Esophagus muscularis mucosa (tissue), 4 donors: ENCODE measurements around the gene CCDC167. TPM values are rescaled to one million over a fixed set of nuclear protein-coding genes. Genes with fewer than 3 reads are reported as not detected.

Experiments
- DNase-seq: peaks from one replicate; pipeline ENCODE4 v3.0.0-alpha.2; 2017; ENCODE audit errors: extremely low spot score
- H3K27ac ChIP-seq, 4 donors: fragments of 200-600 bp; sonication (generic); replicated peaks in 1 of 4; 1 replicate in 3 of 4; 2 replicates in 1 of 4; pipeline ENCODE4 v1.5.1; 2016 to 2019; ENCODE audit warnings: mild to moderate bottlenecking in 1 of 4
- H3K27me3 ChIP-seq, 4 donors: fragments of 200-600 bp; sonication (generic); one replicate each; pipeline versions ENCODE4 v1.5.1 to v1.6.0; 2016 to 2019
- H3K36me3 ChIP-seq, 4 donors: fragments of 200-600 bp; sonication (generic); one replicate each; pipeline ENCODE4 v1.5.1; 2016 to 2019
- H3K4me1 ChIP-seq, 4 donors: fragments of 200-600 bp; sonication (generic); one replicate each; pipeline ENCODE4 v1.5.1; 2016 to 2019
- H3K4me3 ChIP-seq, 4 donors: fragments of 200-600 bp; sonication (generic); 1 replicate in 2 of 4; 2 replicates in 2 of 4; pipeline ENCODE4 v1.5.1; 2016 to 2019; ENCODE audit warnings: mild to moderate bottlenecking in 4 of 4, moderate library complexity in 1 of 4
- H3K9me3 ChIP-seq, 4 donors: fragments of 200-600 bp; sonication (generic); 1 replicate in 3 of 4; 2 replicates in 1 of 4; pipeline ENCODE4 v1.5.1; 2016 to 2019
- EP300 ChIP-seq: sonication (generic); formaldehyde crosslinking; IDR thresholded peaks from one replicate; pipeline ENCODE4 v1.6.1; 2017; ENCODE audit warnings: antibody characterized with exemption
- POLR2A ChIP-seq: fragments of 450-650 bp; IDR thresholded peaks from one replicate; pipeline ENCODE4 v1.6.1; 2017; ENCODE audit warnings: antibody characterized with exemption, moderate library complexity, mild to moderate bottlenecking, low read depth
- POLR2AphosphoS5 ChIP-seq, 2 donors: sonication (generic); formaldehyde crosslinking; IDR thresholded peaks; one replicate each; pipeline ENCODE4 v1.6.1; 2017; ENCODE audit warnings: antibody characterized with exemption in 2 of 2
- WGBS: methylation state at CpG from one replicate; pipeline ENCODE4 v1.1.5; 2018; 5-methylcytosine and 5-hydroxymethylcytosine counted together
- intact Hi-C: fragments of 100-400 bp; cut with DNase I; formaldehyde crosslinking; loops from one replicate; pipeline ENCODE4 v1.15.1; 2023
- total RNA-seq, 4 donors: library from RNA; depleted of rRNA; stranded (reverse); fragments of >200 nt; gene quantifications; one replicate each; pipeline versions ENCODE4 v1.1.0 to v1.2.1, GENCODE V29; 2016
- TF ChIP-seq, protein P1 (sequence below), 3 experiments: fragments of 200-600 bp in 2 of 3; fragments of 450-650 bp in 1 of 3; sonication (generic) in 2 of 3; IDR thresholded peaks; one replicate each; pipeline ENCODE4 v1.5.1; 2017 to 2019; ENCODE audit warnings: antibody characterized with exemption in 3 of 3, mild to moderate bottlenecking in 2 of 3, moderate library complexity in 1 of 3

The CCDC167 gene
- total RNA-seq, 4 donors from 2014 or later = 11.1 to 19.1 (median 16.3) TPM

DNA sequence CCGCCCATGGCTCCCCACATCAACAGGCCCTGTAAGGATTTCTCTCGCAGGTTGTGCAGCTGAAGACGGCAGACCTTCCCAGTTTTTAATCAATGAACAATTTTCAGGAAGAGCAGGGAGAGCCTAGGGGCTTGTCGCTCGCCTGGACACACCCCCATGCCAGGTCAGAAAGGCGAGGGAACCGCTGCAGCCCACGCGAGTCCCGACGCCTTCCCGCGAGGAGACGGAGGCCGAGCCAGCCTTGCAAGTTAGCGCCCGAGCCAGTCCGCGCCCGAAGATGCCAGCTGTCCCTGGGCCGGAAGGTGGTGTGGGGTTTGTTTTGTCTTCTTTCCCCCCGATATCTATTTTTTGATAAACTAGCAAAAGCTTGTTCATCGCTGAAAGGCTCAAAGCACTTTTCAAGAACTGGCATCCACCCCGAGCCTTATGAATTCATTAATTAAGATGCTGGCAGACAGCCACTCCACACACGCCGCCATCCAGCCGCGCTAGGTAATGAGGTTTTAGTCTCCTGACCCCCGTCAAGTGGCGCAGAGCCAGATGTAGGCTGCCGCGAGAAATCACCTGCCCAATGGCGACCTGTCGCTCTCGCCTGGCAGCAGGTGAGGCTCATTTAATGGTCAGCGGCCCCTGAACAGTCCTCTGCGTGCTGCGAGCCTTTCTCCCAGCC, 6.6 kb downstream of the CCDC167 start:
- WGBS = 78% methylated on average over 28 of the region's 38 CpGs
- intact Hi-C loops = loop anchor here (5.0 kb wide), 1 partner anchor 74 kb away; no protein-coding TSS in a partner anchor
- Histone ChIP-seq H3K36me3 (peaks cover 0 to 5% (median 0%) of the 10 kb centered on the region in 4 donors), H3K9me3 (no peaks in the 10 kb centered on the region), H3K4me1 (peaks cover 18 to 35% (median 28%) of the 10 kb centered on the region in 4 donors), H3K4me3 (no peak overlapping the region), H3K27me3 (no peaks in the 10 kb centered on the region), H3K27ac (no peak overlapping the region)
- no peak for DNase-seq
- TF ChIP-seq POLR2AphosphoS5 (IDR thresholded peaks at IDR 0.05) = no peak
- no peak for TF ChIP-seq POLR2A
- TF ChIP-seq EP300 = no peak
- TF ChIP-seq, protein P1, sequence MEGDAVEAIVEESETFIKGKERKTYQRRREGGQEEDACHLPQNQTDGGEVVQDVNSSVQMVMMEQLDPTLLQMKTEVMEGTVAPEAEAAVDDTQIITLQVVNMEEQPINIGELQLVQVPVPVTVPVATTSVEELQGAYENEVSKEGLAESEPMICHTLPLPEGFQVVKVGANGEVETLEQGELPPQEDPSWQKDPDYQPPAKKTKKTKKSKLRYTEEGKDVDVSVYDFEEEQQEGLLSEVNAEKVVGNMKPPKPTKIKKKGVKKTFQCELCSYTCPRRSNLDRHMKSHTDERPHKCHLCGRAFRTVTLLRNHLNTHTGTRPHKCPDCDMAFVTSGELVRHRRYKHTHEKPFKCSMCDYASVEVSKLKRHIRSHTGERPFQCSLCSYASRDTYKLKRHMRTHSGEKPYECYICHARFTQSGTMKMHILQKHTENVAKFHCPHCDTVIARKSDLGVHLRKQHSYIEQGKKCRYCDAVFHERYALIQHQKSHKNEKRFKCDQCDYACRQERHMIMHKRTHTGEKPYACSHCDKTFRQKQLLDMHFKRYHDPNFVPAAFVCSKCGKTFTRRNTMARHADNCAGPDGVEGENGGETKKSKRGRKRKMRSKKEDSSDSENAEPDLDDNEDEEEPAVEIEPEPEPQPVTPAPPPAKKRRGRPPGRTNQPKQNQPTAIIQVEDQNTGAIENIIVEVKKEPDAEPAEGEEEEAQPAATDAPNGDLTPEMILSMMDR (IDR thresholded peaks at IDR 0.05) = no peak

DNA sequence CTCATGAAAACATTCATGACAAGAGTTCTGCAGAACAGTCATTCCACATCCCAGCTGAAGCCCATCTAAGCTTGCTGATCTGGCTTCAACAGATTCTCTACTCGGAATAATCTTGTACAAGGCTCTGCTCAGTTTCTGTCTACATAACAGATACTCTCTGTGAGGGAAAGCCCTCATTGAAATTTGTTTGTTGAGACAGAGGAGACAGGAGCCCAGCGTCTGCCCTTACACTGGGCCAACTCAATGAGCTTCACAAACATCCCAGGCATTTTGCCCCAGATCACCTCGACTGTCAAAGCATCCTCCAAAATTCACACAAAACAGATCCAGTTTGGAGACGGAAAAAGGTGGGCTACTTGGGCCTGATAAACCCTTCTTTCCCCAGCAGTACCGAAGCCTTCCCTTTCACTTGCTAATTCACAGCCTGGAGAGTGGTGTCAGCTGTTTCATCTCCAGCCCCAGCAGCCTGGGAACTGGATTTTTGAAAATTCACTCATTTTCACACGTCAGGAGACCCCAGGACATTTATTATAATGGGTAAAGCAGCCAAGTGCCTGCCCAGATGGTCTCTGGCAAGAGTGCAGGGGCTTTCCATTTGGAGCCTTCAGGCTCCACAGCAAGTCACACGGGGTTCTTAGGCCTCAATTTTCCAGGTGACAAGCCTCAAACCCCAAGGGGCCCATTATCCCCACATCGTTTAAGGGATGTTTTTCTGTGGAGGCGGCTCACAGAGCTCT, 7.3 kb downstream of the CCDC167 start:
- H3K4me3 ChIP-seq = no peak overlapping the region
- intact Hi-C loops = loop anchor here (5.0 kb wide), 1 partner anchor 75 kb away; no protein-coding TSS in a partner anchor
- TF ChIP-seq POLR2AphosphoS5 (IDR thresholded peaks at IDR 0.05) = no peak
- no peak for TF ChIP-seq POLR2A
- TF ChIP-seq, protein P1 (IDR thresholded peaks at IDR 0.05) = no peak
- TF ChIP-seq EP300 = no peak
- DNase-seq = no peak
- H3K4me1 ChIP-seq = peaks cover 18 to 35% (median 28%) of the 10 kb centered on the region in 4 donors
- H3K27ac ChIP-seq = no peak overlapping the region
- no peaks in the 10 kb centered on the region for H3K27me3 ChIP-seq
- H3K36me3 ChIP-seq = peaks cover 0 to 8% (median 0%) of the 10 kb centered on the region in 4 donors
- no peaks in the 10 kb centered on the region for H3K9me3 ChIP-seq
- WGBS = 54% methylated on average over 9 of the region's 9 CpGs

DNA sequence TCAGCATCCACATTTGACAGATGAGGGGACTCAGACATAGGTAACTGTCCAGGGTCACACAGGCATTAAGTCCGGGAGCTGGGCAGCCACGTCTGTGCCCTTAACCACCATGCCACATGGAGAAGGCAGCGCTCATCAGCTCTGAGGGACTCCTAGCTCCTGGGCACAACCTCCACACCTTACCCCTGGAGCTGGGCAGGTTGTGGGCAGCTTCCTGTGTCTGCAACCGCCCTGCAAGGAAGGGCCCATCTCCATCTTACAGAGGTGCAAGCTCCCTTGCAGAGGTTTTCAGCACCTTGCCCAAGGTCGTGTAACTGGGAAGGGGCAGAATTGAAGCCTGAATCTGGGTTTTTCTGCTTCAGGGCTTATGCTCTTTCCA, 7.9 kb downstream of the CCDC167 start:
- Histone ChIP-seq H3K27me3 (no peaks in the 10 kb centered on the region), H3K4me3 (no peak overlapping the region), H3K27ac (no peak overlapping the region), H3K36me3 (peaks cover 0 to 8% (median 0%) of the 10 kb centered on the region in 4 donors), H3K9me3 (no peaks in the 10 kb centered on the region), H3K4me1 (peaks cover 18 to 35% (median 28%) of the 10 kb centered on the region in 4 donors)
- intact Hi-C loops = loop anchor here (5.0 kb wide), 1 partner anchor 75 kb away; no protein-coding TSS in a partner anchor
- 81% methylated on average over 4 of the region's 5 CpGs for WGBS
- TF ChIP-seq POLR2AphosphoS5 (IDR thresholded peaks at IDR 0.05) (no peak), EP300 (no peak), POLR2A (no peak)
- TF ChIP-seq, protein P1 (IDR thresholded peaks at IDR 0.05) = no peak
- DNase-seq = no peak

DNA sequence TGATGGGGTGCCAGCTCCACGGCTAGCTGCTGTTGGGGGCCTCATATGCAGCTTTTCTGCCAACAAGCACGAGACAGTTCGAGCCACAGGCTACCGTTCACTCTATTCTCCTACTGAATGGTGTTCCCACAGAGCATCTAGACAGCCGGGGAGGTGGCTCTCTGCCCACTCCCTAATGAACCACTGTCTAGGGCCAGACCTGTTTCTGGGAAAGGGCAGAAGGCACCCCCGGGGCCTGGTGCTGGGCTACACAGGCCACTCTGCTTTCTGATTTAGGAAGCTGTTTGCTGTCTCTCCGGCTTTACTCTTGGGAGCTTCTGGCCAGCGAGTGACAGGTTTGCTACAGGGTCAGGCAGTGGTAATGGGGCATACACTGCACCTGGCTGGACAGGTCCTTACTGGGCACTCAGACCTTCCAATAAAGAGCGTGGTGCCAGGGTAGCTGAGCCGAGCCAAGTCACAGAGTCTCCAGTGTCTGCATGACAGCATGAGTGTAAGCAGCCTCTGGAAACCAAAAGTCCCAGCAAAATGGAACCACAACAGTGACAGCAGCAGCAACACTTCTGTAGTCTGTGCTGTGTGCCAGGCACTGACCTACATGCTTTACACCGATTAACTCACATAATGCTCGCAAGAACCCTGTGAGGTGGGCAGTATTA, 8.4 kb downstream of the CCDC167 start:
- Histone ChIP-seq H3K4me1 (peaks cover 18 to 35% (median 28%) of the 10 kb centered on the region in 4 donors), H3K4me3 (no peak overlapping the region), H3K27ac (no peak overlapping the region), H3K27me3 (no peaks in the 10 kb centered on the region), H3K9me3 (no peaks in the 10 kb centered on the region), H3K36me3 (peaks cover 0 to 11% (median 0%) of the 10 kb centered on the region in 4 donors)
- no peak for DNase-seq
- intact Hi-C loops = loop anchor here (5.0 kb wide), 1 partner anchor 76 kb away; no protein-coding TSS in a partner anchor
- TF ChIP-seq EP300 = no peak
- WGBS = 77% methylated on average over 12 of the region's 12 CpGs
